OCI-LY3 (cell line): ENCODE data around the gene C11orf65.
"Not testable (repeated sequence)": the region's sequence is repeated elsewhere in the genome, so short reads cannot be mapped to it uniquely, and the experiment has no call there.

Experiments used
- EZH2phosphoT487 ChIP-seq: fragments of 200-600 bp; shearing (Covaris generic); IDR thresholded peaks from 2 replicates; pipeline ENCODE4 v1.6.1; 2018; ENCODE audit warnings: antibody characterized with exemption, mixed run types, low read depth
- TF ChIP-seq, protein P1 (sequence below): fragments of 200-600, 300-600 bp; sonication (generic); IDR thresholded peaks from 2 replicates; pipeline ENCODE4 v1.5.1; 2014; ENCODE audit warnings: antibody characterized with exemption, low read length, low read depth

- TF ChIP-seq, protein P1, sequence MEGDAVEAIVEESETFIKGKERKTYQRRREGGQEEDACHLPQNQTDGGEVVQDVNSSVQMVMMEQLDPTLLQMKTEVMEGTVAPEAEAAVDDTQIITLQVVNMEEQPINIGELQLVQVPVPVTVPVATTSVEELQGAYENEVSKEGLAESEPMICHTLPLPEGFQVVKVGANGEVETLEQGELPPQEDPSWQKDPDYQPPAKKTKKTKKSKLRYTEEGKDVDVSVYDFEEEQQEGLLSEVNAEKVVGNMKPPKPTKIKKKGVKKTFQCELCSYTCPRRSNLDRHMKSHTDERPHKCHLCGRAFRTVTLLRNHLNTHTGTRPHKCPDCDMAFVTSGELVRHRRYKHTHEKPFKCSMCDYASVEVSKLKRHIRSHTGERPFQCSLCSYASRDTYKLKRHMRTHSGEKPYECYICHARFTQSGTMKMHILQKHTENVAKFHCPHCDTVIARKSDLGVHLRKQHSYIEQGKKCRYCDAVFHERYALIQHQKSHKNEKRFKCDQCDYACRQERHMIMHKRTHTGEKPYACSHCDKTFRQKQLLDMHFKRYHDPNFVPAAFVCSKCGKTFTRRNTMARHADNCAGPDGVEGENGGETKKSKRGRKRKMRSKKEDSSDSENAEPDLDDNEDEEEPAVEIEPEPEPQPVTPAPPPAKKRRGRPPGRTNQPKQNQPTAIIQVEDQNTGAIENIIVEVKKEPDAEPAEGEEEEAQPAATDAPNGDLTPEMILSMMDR = peak; percentile 35; the same call in 1 of the 2 replicates
- not testable (repeated sequence) for TF ChIP-seq EZH2phosphoT487
These were observed 49.8 kb downstream of the C11orf65 start for GRCh38 chr11:108417551-108417950.
